ENCODE data around the gene ACAT1. TPM values are rescaled to one million over a fixed set of nuclear protein-coding genes. Genes with fewer than 3 reads are reported as not detected.
A peak's percentile ranks its signal among the peaks of the same experiment; 100 is the strongest.

ACAT1 gene
- total RNA-seq (123 and 139 TPM in 2 replicates), polyA plus RNA-seq (69.3 and 86.9 TPM in 2 replicates)

DNA sequence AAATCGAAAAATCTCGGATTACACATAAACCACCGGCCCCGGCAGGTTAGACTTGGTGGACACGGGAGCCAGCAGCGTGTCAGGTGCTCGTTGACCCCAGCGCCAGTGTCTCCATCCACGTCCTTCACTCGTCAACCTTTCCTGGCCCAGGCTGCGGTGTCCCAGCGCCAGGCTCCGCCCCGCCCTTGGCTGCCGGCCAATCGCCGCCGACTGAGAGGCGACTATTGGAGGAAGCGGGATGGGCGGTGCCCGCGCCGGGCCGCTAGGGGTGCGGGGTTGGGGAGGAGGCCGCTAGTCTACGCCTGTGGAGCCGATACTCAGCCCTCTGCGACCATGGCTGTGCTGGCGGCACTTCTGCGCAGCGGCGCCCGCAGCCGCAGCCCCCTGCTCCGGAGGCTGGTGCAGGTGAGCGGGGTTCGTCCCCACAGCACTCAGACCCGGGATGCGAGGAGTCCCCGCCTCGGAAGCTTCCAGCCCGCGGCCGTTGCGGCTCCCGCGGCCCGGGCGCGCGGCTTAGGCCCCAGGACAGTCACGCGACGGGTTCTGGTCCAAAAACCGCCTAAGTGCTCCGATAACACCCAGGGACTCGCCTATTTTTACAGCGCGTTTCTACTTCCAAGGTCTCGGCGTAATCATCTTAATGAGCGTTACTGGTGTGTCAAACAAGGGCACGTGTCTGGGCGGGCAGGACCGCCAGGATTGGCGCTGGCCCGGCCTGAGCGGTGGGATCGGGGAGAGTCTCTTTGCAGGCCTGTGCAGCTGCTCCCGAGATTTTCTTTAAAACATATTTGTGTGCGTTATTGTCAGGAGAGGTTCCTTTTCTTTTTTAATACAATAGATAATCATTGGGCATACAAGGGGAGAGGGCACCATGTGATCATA lies at the start of gene ACAT1:
TSS of gene ACAT1 (plus strand) at position 294 of the 882 bp plus-strand sequence. CDS start at position 334, 40 bp downstream.
- H3K27me3 ChIP-seq: no peaks in the 10 kb centered on the region
- no peaks in the 10 kb centered on the region for H3K36me3 ChIP-seq
- peaks cover 8% of the 10 kb centered on the region for H3K4me1 ChIP-seq (ENCODE audit: low read depth)
- DNase-seq (ENCODE audit: low read depth in 1 of 2, low spot score in 1 of 2): peak; percentile 93 to 95
- peak within 1 kb of the TSS; percentile 44 for H3K4me3 ChIP-seq
- H3K9me3 ChIP-seq (ENCODE audit: low read depth): no peaks in the 10 kb centered on the region
- TF ChIP-seq, protein P1, sequence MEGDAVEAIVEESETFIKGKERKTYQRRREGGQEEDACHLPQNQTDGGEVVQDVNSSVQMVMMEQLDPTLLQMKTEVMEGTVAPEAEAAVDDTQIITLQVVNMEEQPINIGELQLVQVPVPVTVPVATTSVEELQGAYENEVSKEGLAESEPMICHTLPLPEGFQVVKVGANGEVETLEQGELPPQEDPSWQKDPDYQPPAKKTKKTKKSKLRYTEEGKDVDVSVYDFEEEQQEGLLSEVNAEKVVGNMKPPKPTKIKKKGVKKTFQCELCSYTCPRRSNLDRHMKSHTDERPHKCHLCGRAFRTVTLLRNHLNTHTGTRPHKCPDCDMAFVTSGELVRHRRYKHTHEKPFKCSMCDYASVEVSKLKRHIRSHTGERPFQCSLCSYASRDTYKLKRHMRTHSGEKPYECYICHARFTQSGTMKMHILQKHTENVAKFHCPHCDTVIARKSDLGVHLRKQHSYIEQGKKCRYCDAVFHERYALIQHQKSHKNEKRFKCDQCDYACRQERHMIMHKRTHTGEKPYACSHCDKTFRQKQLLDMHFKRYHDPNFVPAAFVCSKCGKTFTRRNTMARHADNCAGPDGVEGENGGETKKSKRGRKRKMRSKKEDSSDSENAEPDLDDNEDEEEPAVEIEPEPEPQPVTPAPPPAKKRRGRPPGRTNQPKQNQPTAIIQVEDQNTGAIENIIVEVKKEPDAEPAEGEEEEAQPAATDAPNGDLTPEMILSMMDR (IDR thresholded peaks at IDR 0.05; ENCODE audit: low read depth, low read length): no peak
- H3K27ac ChIP-seq: peak within 1 kb of the TSS; percentile 24

DNA sequence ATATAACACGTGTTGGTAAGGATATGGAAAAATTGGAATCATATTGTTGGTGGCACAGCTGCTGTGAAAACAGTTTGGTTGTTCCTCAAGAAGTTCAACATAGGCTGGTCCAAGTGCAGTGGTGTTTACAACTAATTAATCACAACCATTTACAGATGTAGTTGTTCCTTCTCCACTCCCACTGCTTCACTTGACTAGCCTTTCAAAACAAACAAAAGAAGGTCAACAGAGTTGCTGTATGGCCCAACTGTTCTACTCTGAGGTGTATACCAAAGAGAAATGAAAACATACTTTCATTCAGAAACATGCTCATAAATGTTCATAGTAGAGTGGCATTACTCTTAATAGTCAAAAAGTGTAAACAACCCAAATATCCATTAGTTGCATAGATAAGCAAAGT lies 36.6 kb upstream of the ACAT1 start:
- TF ChIP-seq, protein P1 (IDR thresholded peaks at IDR 0.05; ENCODE audit: low read depth, low read length): no peak

DNA sequence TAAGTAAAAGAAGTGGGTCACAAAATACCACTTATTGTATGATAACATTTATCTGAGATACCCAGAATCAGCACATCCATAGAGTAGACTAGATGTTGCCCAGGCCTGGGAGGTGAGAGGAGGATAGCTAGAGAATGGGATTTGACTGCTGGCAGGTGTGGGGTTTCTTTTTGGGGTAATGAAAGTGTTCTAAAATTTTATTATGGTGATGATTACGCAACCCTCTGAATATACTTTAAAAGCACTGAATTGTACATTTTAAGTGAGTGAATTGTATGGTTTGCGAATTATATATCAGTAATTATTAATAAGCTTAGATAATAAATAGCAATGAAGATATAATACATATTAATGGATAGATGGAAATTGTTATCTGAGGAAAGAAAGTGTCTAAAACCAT lies 35.7 kb upstream of the ACAT1 start:
- Histone ChIP-seq H3K4me3 (no peak overlapping the region), H3K4me1 (ENCODE audit: low read depth) (no peaks in the 10 kb centered on the region), H3K9me3 (ENCODE audit: low read depth) (no peaks in the 10 kb centered on the region), H3K27ac (no peak overlapping the region), H3K36me3 (peaks cover 14% of the 10 kb centered on the region), H3K27me3 (no peaks in the 10 kb centered on the region)
- TF ChIP-seq, protein P1 (IDR thresholded peaks at IDR 0.05; ENCODE audit: low read depth, low read length): no peak
- DNase-seq (ENCODE audit: low read depth in 1 of 2, low spot score in 1 of 2): no peak

More for the DNA sequence above, 36.6 kb upstream of the ACAT1 start:
- no peaks in the 10 kb centered on the region for H3K27me3 ChIP-seq
- no peak overlapping the region for H3K27ac ChIP-seq
- peaks cover 14% of the 10 kb centered on the region for H3K36me3 ChIP-seq
- no peaks in the 10 kb centered on the region for H3K9me3 ChIP-seq (ENCODE audit: low read depth)
- no peak overlapping the region for H3K4me3 ChIP-seq
- DNase-seq (ENCODE audit: low read depth in 1 of 2, low spot score in 1 of 2): no peak
- H3K4me1 ChIP-seq (ENCODE audit: low read depth): no peaks in the 10 kb centered on the region

DNA sequence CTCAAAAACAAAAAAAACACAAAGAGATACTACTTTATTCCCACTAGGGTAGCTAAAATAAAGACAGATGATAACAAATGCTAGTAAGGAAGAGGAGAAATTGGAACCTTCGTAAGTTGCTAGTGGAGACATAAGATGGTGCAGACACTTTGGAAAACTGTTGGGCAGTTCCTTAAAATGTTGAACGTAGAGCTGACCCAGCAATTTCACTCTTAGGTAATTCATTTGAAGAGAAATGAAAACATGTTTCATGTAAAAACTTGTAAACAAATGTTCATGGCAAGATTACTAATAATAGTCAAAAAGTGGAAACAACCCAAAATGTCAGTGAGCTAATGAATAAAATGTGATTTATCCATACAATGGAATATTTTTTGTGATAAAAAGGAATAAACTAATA lies 29.2 kb upstream of the ACAT1 start:
- Histone ChIP-seq H3K27ac (no peak overlapping the region), H3K36me3 (peaks cover 31% of the 10 kb centered on the region), H3K4me1 (ENCODE audit: low read depth) (no peaks in the 10 kb centered on the region), H3K9me3 (ENCODE audit: low read depth) (no peaks in the 10 kb centered on the region), H3K27me3 (no peaks in the 10 kb centered on the region), H3K4me3 (no peak overlapping the region)
- TF ChIP-seq, protein P1 (IDR thresholded peaks at IDR 0.05; ENCODE audit: low read depth, low read length): no peak
- no peak for DNase-seq (ENCODE audit: low read depth in 1 of 2, low spot score in 1 of 2)

DNA sequence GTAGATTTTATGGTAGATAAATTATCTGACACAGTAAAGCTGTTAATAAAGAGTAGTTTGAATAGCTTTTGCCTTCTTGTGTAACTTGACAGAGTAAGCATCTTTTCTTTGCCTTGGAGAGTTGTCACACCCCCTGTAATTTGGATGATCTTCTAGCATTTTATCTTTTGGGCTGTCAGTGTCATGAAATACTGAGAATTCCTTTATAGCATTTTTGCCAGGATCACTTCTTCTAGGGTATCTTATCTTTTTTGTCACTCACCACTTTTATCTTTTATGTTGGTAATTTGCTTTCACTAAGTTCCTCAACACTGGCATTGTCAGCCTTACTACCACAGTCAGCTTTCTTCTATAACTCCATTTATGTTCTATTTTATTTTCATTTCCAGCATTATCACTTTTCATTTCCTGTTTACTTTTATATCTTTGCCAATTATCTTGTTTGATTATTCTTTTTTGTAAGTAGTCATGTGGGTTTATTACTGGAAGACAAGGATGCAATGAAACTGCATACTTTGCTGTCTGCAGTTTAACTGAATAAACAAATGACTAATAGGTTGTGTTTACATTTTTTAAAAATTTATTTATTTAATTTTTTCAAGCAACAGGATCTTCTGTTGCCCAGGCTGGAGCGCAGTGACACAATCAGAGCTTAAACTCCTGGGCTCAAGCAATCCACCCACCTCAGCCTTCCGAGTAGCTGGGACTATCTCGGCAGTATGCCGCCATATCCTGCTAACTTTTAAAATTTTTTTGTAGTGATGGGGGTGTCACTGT lies 28.1 kb upstream of the ACAT1 start:
- H3K27ac ChIP-seq: no peak overlapping the region
- no peaks in the 10 kb centered on the region for H3K9me3 ChIP-seq (ENCODE audit: low read depth)
- H3K4me1 ChIP-seq (ENCODE audit: low read depth): no peaks in the 10 kb centered on the region
- no peak overlapping the region for H3K4me3 ChIP-seq
- peaks cover 40% of the 10 kb centered on the region for H3K36me3 ChIP-seq
- DNase-seq (ENCODE audit: low read depth in 1 of 2, low spot score in 1 of 2): no peak
- H3K27me3 ChIP-seq: no peaks in the 10 kb centered on the region
- TF ChIP-seq, protein P1 (IDR thresholded peaks at IDR 0.05; ENCODE audit: low read depth, low read length): no peak

Data from cardiac muscle cell (in vitro differentiated cells and primary cell).